PFSK-1 (cell line): Measurements from ENCODE around the gene QSOX1.

ENCODE experiments used
- POLR2AphosphoS5 ChIP-seq: IDR thresholded peaks from 2 replicates; pipeline ENCODE4 v1.6.1; 2012; ENCODE audit warnings: low read depth, mild to moderate bottlenecking, control low read depth, low read length, moderate library complexity
- REST ChIP-seq, 2 experiments: IDR thresholded peaks; 2 replicates each; pipeline versions ENCODE4 v1.6.1 to v1.8.0; 2011 to 2012; ENCODE audit warnings: low read depth in 2 of 2, low read length in 2 of 2, control low read depth in 1 of 2, inconsistent platforms in 1 of 2, mild to moderate bottlenecking in 1 of 2, moderate library complexity in 1 of 2; ENCODE audit not compliant: insufficient read depth in 1 of 2
- SIN3A ChIP-seq: IDR thresholded peaks from 2 replicates; pipeline ENCODE4 v1.6.1; 2012; ENCODE audit warnings: mild to moderate bottlenecking, low read length, moderate library complexity, borderline replicate concordance; ENCODE audit not compliant: insufficient read depth
- TAF1 ChIP-seq: IDR thresholded peaks from 2 replicates; pipeline ENCODE4 v1.6.1; 2012; ENCODE audit warnings: low read length, control low read depth, borderline replicate concordance; ENCODE audit not compliant: insufficient read depth

- TF ChIP-seq POLR2AphosphoS5 (no peak), REST (IDR thresholded peaks at IDR 0.05; ENCODE audit: insufficient read depth in 1 of 2, low read depth in 2 of 2, low read length in 2 of 2) (no peak), TAF1 (no peak), SIN3A (no peak)
These were observed 70.7 kb downstream of the QSOX1 start for GRCh38 chr1:180225403-180225802.
